Psoas muscle (tissue), 8 donors: ENCODE data around the gene SLC39A12. TPM values are rescaled to one million over a fixed set of nuclear protein-coding genes. Genes with fewer than 3 reads are reported as not detected.

Source experiments
- ATAC-seq, 4 donors: fragments of 200-7000 bp; cut with Tn5 transposase; one replicate each; pipeline ENCODE4 v1.9.1; 2020; ENCODE audit warnings: moderate library complexity in 3 of 4, mild to moderate bottlenecking in 2 of 4
- DNase-seq, 2 donors: peaks; one replicate each; pipeline ENCODE4 v3.0.0-alpha.2; 2020
- H3K27ac ChIP-seq: fragments of 200-600 bp; one replicate; pipeline ENCODE4 v1.8.0; 2022
- H3K27me3 ChIP-seq, 3 donors: fragments of 200-600 bp in 1 of 3; one replicate each; pipeline versions ENCODE4 v1.6.1 to v1.8.0; 2013 to 2022; ENCODE audit warnings: low read length in 2 of 3, mild to moderate bottlenecking in 2 of 3, moderate library complexity in 1 of 3; ENCODE audit not compliant: insufficient read depth in 3 of 3
- H3K36me3 ChIP-seq, 2 donors: fragments of 200-600 bp in 1 of 2; one replicate each; pipeline versions ENCODE4 v1.6.1 to v1.8.0; 2013 to 2022; ENCODE audit warnings: low read depth in 1 of 2, mild to moderate bottlenecking in 1 of 2, moderate library complexity in 1 of 2; ENCODE audit not compliant: insufficient read depth in 1 of 2
- H3K4me1 ChIP-seq: fragments of 200-600 bp; one replicate; pipeline ENCODE4 v1.8.0; 2022
- H3K4me3 ChIP-seq: fragments of 200-600 bp; one replicate; pipeline ENCODE4 v1.8.0; 2022; ENCODE audit warnings: mild to moderate bottlenecking
- H3K9me3 ChIP-seq: fragments of 200-600 bp; one replicate; pipeline ENCODE4 v1.8.0; 2022
- CTCF ChIP-seq: fragments of 200-600 bp; IDR thresholded peaks from one replicate; pipeline ENCODE4 v1.8.0; 2022; ENCODE audit warnings: antibody characterized with exemption
- WGBS, 3 donors: extraction: QIAGEN DNeasy Blood & Tissue Kit; methylation state at CpG; one replicate each; pipeline versions ENCODE4 v1.1.6 to v1.1.7; 2013; 5-methylcytosine and 5-hydroxymethylcytosine counted together
- intact Hi-C, 2 donors: fragments of 100-400 bp; cut with DNase I; formaldehyde crosslinking; loops; one replicate each; pipeline versions ENCODE4 v1.11.0 to v1.14.2; 2022
- long read RNA-seq, 2 donors: library from polyadenylated mRNA; unstranded; transcript quantifications; one replicate each; pipeline ENCODE4 v2.0.0, GENCODE V29; 2021
- polyA plus RNA-seq, 3 donors: library from polyadenylated mRNA; stranded (reverse); fragments of 200-250 nt; gene quantifications; one replicate each; pipeline ENCODE4 v1.2.3, GENCODE V29; 2013
- total RNA-seq, 4 donors: library from RNA; stranded (reverse); fragmentation: NEBNext Ultra II Directional in 2 of 4; extraction: Animal tissue kit (Norgen Biotek cat#: 25700) in 2 of 4; gene quantifications; one replicate each; pipeline versions ENCODE4 v1.2.1 to v1.2.4, GENCODE V29; 2021 to 2023
- donor health status: healthy with polysubstance abuse.
- donor health status: DM: no; HTN: no; CAD: no; lungs with moderate emphysema.
- donor health status: Bipolar disorder and iron deficiency.
- donor health status: healthy.
- donor health status: DM: yes; HTN: yes; CAD: no.
- donor health status: DM: no; HTN: no; CAD: no.
- donor health status: DM: no; HTN: no; CAD: no.
- donor health status: DM: yes; HTN: yes; CAD: no.

SLC39A12 gene
- total RNA-seq (not detected), polyA plus RNA-seq (under 1 TPM in 1 of 3 donors, not detected in 2; 0.01 TPM)
- long read RNA-seq, donor 1, result 0 reads
- long read RNA-seq, donor 2, result 0 reads

- 52 to 60% (median 59%) methylated on average over 3 of the region's 3 CpGs for WGBS, 3 donors
- Histone ChIP-seq H3K4me1 (no peaks in the 10 kb centered on the region), H3K27ac (no peak within 1 kb of the TSS), H3K36me3 (no peaks in the 10 kb centered on the region), H3K9me3 (no peaks in the 10 kb centered on the region), H3K27me3 (no peaks in the 10 kb centered on the region), H3K4me3 (no peak within 1 kb of the TSS)
- TF ChIP-seq CTCF, result no peak
- no peak for ATAC-seq
- DNase-seq, result no peak
- intact Hi-C loops, result no loop called here
Observed at GRCh38 chr10:17951868-17952371, at the start of gene SLC39A12. SLC39A12 (plus strand) TSS chr10:17951918; CDS start chr10:17953277, 1,359 bp downstream.

GRCh38 chr10:17904564-17904963 lies 47.2 kb upstream of the SLC39A12 start:
- DNase-seq, result no peak
- H3K27ac ChIP-seq, result no peak overlapping the region
- no peaks in the 10 kb centered on the region for H3K9me3 ChIP-seq
- H3K36me3 ChIP-seq, result no peaks in the 10 kb centered on the region
- H3K27me3 ChIP-seq, result no peaks in the 10 kb centered on the region
- 86 to 91% (median 91%) methylated on average over 2 of the region's 2 CpGs for WGBS, 3 donors
- intact Hi-C loops, result loop anchor here in 1 of 2 donors (10.0 kb wide), 1 partner anchor 310 kb away; no protein-coding TSS in a partner anchor
- no peaks in the 10 kb centered on the region for H3K4me1 ChIP-seq
- TF ChIP-seq CTCF, result no peak
- no peak for ATAC-seq
- H3K4me3 ChIP-seq, result no peak overlapping the region

- H3K36me3 ChIP-seq, result no peaks in the 10 kb centered on the region
- intact Hi-C loops, result loop anchor here in 1 of 2 donors (10.0 kb wide), 1 partner anchor 309 kb away; no protein-coding TSS in a partner anchor
Observed at GRCh38 chr10:17905491-17905890, 46.2 kb upstream of the SLC39A12 start.

GRCh38 chr10:17906002-17906401 lies 45.7 kb upstream of the SLC39A12 start:
- ATAC-seq, result no peak
- 41 to 56% (median 46%) methylated on average over 1 of the region's 1 CpG for WGBS, 3 donors
- Histone ChIP-seq H3K9me3 (no peaks in the 10 kb centered on the region), H3K4me1 (no peaks in the 10 kb centered on the region), H3K27ac (no peak overlapping the region), H3K36me3 (no peaks in the 10 kb centered on the region), H3K4me3 (no peak overlapping the region), H3K27me3 (no peaks in the 10 kb centered on the region)
- TF ChIP-seq CTCF, result no peak
- DNase-seq, result no peak
- intact Hi-C loops, result loop anchor here in 1 of 2 donors (10.0 kb wide), 1 partner anchor 309 kb away; no protein-coding TSS in a partner anchor

More at GRCh38 chr10:17905491-17905890, 46.2 kb upstream of the SLC39A12 start:
- Histone ChIP-seq H3K27ac (no peak overlapping the region), H3K27me3 (no peaks in the 10 kb centered on the region), H3K9me3 (no peaks in the 10 kb centered on the region), H3K4me1 (no peaks in the 10 kb centered on the region), H3K4me3 (no peak overlapping the region)
- ATAC-seq (no peak), DNase-seq (no peak)
- no peak for TF ChIP-seq CTCF
- WGBS, 3 donors, result 71 to 80% (median 80%) methylated on average over 3 of the region's 3 CpGs

GRCh38 chr10:17907641-17908040 lies 44.1 kb upstream of the SLC39A12 start:
- no peak for TF ChIP-seq CTCF
- intact Hi-C loops, result loop anchor here in 1 of 2 donors (10.0 kb wide), 1 partner anchor 307 kb away; no protein-coding TSS in a partner anchor

More at GRCh38 chr10:17907641-17908040, 44.1 kb upstream of the SLC39A12 start:
- no peak for ATAC-seq
- Histone ChIP-seq H3K9me3 (no peaks in the 10 kb centered on the region), H3K4me1 (no peaks in the 10 kb centered on the region), H3K27me3 (no peaks in the 10 kb centered on the region), H3K4me3 (no peak overlapping the region), H3K36me3 (no peaks in the 10 kb centered on the region), H3K27ac (no peak overlapping the region)
- 65 to 74% (median 74%) methylated on average over 4 of the region's 4 CpGs for WGBS, 3 donors
- no peak for DNase-seq
